Activated CD8-positive, alpha-beta T cell treated with anti-CD3 and anti-CD28 coated beads for 36 hours (primary cell): Measurements from ENCODE around the gene CRACR2B. TPM values are rescaled to one million over a fixed set of nuclear protein-coding genes. Genes with fewer than 3 reads are reported as not detected.

Source experiments
- ATAC-seq: fragments of 200-7000 bp; cut with Tn5 transposase; one replicate; pipeline ENCODE4 v1.10.0; 2021; ENCODE audit warnings: mild to moderate bottlenecking, moderate library complexity
- CTCF ChIA-PET: fragments of 350-600 bp; sonication (Branson Sonifier 250); formaldehyde crosslinking; loops from one replicate; lab custom pipeline; 2021; ENCODE audit warnings: antibody characterized with exemption; lab: Charles Lee
- POLR2A ChIA-PET: fragments of 350-600 bp; sonication (Branson Sonifier 250); formaldehyde crosslinking; loops from one replicate; lab custom pipeline; 2021; ENCODE audit warnings: antibody characterized with exemption; lab: Charles Lee
- DNase-seq: peaks from one replicate; pipeline ENCODE4 v3.0.0-alpha.2; 2020
- H3K27ac Mint-ChIP-seq: one replicate; pipeline ENCODE4 v1.8.0; 2021; ENCODE audit warnings: mild to moderate bottlenecking, mixed read lengths
- H3K27me3 Mint-ChIP-seq: one replicate; pipeline ENCODE4 v1.8.0; 2021; ENCODE audit warnings: mixed read lengths
- H3K36me3 Mint-ChIP-seq: one replicate; pipeline ENCODE4 v1.8.0; 2021; ENCODE audit warnings: low read depth, mixed read lengths
- H3K4me1 Mint-ChIP-seq: one replicate; pipeline ENCODE4 v1.8.0; 2021; ENCODE audit warnings: low read depth, mixed read lengths
- H3K4me3 Mint-ChIP-seq: one replicate; pipeline ENCODE4 v1.8.0; 2021; ENCODE audit warnings: mild to moderate bottlenecking, moderate library complexity, mixed read lengths
- H3K9me3 Mint-ChIP-seq: one replicate; pipeline ENCODE4 v1.8.0; 2021; ENCODE audit warnings: mixed read lengths
- intact Hi-C: fragments of 100-400 bp; cut with micrococcal nuclease; formaldehyde crosslinking; loops from one replicate; pipeline ENCODE4 v1.10.0; 2022
- total RNA-seq, 2 experiments: library from RNA; stranded (reverse); gene quantifications; one replicate each; pipeline ENCODE4 v1.2.3, GENCODE V29; 2021
- TF ChIP-seq, protein P1 (sequence below): fragments of 200-600 bp; IDR thresholded peaks from one replicate; pipeline ENCODE4 v1.8.0; 2022; ENCODE audit warnings: antibody characterized with exemption, mild to moderate bottlenecking

Gene CRACR2B
- total RNA-seq, 2 experiments from 2014 or later, result 2.1 to 2.4 TPM

DNA sequence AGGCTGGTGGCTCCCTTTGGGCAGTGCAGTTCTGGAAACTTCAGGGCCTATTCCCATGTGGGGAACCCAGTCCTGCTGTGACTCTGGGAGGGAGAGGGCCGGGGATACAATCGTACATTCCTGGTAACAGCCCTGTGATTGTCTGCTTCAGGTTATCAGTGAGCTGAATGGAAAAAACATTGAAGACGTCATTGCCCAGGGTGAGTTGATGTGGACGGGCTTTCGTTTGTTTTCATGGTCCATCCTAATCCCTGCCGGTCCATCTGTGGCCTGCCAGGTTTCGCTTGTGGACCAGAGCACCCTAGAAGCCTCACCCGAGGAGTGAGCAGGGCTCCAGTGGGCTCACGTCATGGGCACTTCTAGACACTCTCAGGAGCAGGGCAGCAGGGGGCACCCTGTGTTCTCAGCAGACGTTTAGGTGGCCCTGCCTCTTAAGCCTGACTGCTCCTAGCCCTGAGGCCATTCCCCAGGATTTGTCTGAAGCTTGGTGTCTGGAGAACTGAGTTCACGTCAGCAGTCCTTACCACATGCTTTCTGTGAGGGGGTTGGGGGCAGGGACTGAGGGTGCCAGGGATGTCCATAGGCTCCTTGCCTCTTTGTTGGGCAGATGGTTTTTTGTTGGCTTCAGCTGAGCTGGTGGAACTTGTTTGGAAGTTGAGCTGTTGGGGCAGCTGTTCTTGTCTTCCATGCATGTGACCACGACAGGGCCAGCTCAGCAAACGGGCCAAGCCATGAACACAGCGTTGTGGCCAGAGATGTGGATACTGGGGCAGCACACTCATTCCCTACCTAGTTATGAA lies 16.1 kb upstream of the CRACR2B start:
- ChIA-PET CTCF (interaction anchor here (0.9 to 2.0 kb wide), 4 partner anchors 8 to 30 kb away, joined by 3 to 4 read pairs (median 3); partner anchors contain the start of gene POLR2L), POLR2A (interaction anchor here (0.6 to 15.6 kb wide), 10 partner anchors 8 to 543 kb away, joined by 3 to 273 read pairs (median 6); partner anchors contain the start of genes CD151, CRACR2B, DEAF1 and GATD1)
- TF ChIP-seq, protein P1, sequence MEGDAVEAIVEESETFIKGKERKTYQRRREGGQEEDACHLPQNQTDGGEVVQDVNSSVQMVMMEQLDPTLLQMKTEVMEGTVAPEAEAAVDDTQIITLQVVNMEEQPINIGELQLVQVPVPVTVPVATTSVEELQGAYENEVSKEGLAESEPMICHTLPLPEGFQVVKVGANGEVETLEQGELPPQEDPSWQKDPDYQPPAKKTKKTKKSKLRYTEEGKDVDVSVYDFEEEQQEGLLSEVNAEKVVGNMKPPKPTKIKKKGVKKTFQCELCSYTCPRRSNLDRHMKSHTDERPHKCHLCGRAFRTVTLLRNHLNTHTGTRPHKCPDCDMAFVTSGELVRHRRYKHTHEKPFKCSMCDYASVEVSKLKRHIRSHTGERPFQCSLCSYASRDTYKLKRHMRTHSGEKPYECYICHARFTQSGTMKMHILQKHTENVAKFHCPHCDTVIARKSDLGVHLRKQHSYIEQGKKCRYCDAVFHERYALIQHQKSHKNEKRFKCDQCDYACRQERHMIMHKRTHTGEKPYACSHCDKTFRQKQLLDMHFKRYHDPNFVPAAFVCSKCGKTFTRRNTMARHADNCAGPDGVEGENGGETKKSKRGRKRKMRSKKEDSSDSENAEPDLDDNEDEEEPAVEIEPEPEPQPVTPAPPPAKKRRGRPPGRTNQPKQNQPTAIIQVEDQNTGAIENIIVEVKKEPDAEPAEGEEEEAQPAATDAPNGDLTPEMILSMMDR, result no peak
- Mint-ChIP-seq H3K36me3 (peaks cover 44% of the 10 kb centered on the region), H3K4me1 (peaks cover 28% of the 10 kb centered on the region), H3K27me3 (no peaks in the 10 kb centered on the region), H3K4me3 (peak overlapping the region; percentile 87), H3K9me3 (no peaks in the 10 kb centered on the region), H3K27ac (peak overlapping the region; percentile 87)
- no peak for ATAC-seq
- DNase-seq, result no peak
- intact Hi-C loops, result no loop called here

DNA sequence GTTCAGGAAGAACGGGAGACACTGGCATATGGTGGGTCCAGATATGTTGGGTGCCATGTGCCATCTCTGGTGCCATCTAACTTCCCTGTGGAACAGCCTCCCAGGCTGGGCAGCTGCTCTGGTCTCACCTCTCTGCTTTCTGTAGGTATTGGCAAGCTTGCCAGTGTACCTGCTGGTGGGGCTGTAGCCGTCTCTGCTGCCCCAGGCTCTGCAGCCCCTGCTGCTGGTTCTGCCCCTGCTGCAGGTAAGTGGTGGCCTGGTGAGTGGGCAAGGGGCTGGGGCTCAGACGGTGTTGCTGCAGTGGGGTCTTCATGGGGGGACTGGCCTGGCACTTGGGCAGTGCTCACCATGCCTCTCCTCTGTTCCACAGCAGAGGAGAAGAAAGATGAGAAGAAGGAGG lies 15.3 kb upstream of the CRACR2B start:
- CTCF ChIA-PET, result interaction anchor here (1.2 to 2.0 kb wide), 2 partner anchors 8 to 16 kb away, joined by 3 to 4 read pairs; no protein-coding TSS in a partner anchor

DNA sequence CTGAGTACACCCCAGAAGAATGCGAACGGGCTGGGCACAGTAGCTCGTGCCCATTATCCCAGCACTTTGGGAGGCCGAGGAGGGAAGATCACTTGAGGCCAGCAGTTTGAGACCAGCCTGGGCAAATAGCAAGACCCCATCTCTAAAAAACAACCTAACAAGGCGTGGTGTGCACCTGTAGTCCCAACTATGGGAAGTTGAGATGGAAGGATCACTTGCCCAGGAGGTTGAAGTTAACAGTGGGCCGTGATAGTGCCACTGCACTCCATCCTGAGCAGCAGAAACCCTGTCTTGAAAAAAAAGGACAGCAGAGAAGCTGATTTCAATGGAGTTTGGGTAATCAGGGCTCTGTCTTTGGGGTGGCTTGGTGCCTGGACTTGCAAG lies 14.7 kb upstream of the CRACR2B start:
- TF ChIP-seq, protein P1, result no peak
- POLR2A ChIA-PET, result interaction anchor here (0.8 to 15.6 kb wide), 8 partner anchors 9 to 66 kb away, joined by 3 to 273 read pairs (median 6); partner anchors contain the start of genes CD151, CEND1, CRACR2B and GATD1
- H3K9me3 Mint-ChIP-seq, result no peaks in the 10 kb centered on the region
- H3K36me3 Mint-ChIP-seq, result peaks cover 41% of the 10 kb centered on the region
- intact Hi-C loops, result no loop called here
- DNase-seq, result no peak
- H3K27me3 Mint-ChIP-seq, result no peaks in the 10 kb centered on the region
- peak overlapping the region; percentile 87 for H3K27ac Mint-ChIP-seq
- no peak for ATAC-seq
- peaks cover 25% of the 10 kb centered on the region for H3K4me1 Mint-ChIP-seq
- H3K4me3 Mint-ChIP-seq, result peak overlapping the region; percentile 87
- CTCF ChIA-PET, result no interaction called here

More for the DNA sequence above, 15.3 kb upstream of the CRACR2B start:
- Mint-ChIP-seq H3K27me3 (no peaks in the 10 kb centered on the region), H3K36me3 (peaks cover 44% of the 10 kb centered on the region), H3K4me3 (peak overlapping the region; percentile 87), H3K9me3 (no peaks in the 10 kb centered on the region), H3K4me1 (peaks cover 28% of the 10 kb centered on the region), H3K27ac (peak overlapping the region; percentile 87)
- POLR2A ChIA-PET, result interaction anchor here (0.6 to 15.6 kb wide), 10 partner anchors 7 to 117 kb away, joined by 3 to 273 read pairs (median 6); partner anchors contain the start of genes CD151, CRACR2B, DEAF1 and PIDD1
- intact Hi-C loops, result no loop called here
- TF ChIP-seq, protein P1, result no peak
- DNase-seq (no peak), ATAC-seq (no peak)

DNA sequence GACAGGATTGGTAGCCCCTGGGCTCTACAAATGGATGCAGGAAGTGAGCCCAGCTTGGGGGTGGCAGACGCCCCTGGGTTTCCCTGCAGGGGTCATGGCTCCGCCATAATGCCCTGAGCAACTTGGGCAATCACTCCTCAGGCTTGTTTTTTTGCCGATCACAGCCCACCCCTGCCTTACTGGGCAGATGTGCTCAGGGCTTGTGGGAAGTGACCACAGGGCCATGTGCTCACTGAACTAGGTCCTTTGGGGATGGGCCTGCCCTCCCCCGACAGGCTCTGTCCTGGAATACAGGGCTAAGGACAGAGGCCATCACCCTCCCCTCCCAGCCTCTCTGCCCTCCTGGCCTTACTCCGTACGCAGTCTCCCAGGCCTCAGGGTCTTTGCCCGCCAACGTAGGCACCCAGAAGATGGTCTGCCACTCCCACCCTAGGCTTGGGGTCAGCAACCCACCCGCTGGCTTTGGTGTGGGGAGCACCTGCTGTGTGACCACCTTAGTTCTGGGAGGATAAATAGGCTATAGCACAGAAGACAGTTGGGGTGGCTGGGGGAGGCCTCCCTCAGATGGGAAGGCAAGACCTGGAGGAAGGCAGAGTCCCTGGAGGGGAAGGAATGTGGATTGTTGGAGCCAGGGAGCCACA lies 14.1 kb upstream of the CRACR2B start:
- intact Hi-C loops, result no loop called here
- no peaks in the 10 kb centered on the region for H3K27me3 Mint-ChIP-seq
- H3K36me3 Mint-ChIP-seq, result peaks cover 41% of the 10 kb centered on the region
- no peak for DNase-seq
- POLR2A ChIA-PET, result interaction anchor here (1.0 to 15.6 kb wide), 7 partner anchors 8 to 66 kb away, joined by 3 to 273 read pairs (median 4); partner anchors contain the start of genes CD151, CEND1, CRACR2B and GATD1
- TF ChIP-seq, protein P1, result no peak
- H3K4me3 Mint-ChIP-seq, result no peak overlapping the region
- H3K27ac Mint-ChIP-seq, result peak overlapping the region; percentile 70
- no peaks in the 10 kb centered on the region for H3K9me3 Mint-ChIP-seq
- H3K4me1 Mint-ChIP-seq, result peaks cover 23% of the 10 kb centered on the region
- no peak for ATAC-seq
- CTCF ChIA-PET, result no interaction called here
